Astrocyte of the hippocampus (primary cell): ENCODE results near the gene RNASE11.
"Not testable (repeated sequence)": the region's sequence is repeated elsewhere in the genome, so short reads cannot be mapped to it uniquely, and the experiment has no call there.

ENCODE experiments used
- DNase-seq: peaks from one replicate; pipeline ENCODE4 v3.0.0; 2011; ENCODE audit warnings: low read depth, low spot score

Gene RNASE11

GRCh38 chr14:20614038-20614840 is 26.4 kb upstream of the RNASE11 start:
- DNase-seq = no peak

DNA sequence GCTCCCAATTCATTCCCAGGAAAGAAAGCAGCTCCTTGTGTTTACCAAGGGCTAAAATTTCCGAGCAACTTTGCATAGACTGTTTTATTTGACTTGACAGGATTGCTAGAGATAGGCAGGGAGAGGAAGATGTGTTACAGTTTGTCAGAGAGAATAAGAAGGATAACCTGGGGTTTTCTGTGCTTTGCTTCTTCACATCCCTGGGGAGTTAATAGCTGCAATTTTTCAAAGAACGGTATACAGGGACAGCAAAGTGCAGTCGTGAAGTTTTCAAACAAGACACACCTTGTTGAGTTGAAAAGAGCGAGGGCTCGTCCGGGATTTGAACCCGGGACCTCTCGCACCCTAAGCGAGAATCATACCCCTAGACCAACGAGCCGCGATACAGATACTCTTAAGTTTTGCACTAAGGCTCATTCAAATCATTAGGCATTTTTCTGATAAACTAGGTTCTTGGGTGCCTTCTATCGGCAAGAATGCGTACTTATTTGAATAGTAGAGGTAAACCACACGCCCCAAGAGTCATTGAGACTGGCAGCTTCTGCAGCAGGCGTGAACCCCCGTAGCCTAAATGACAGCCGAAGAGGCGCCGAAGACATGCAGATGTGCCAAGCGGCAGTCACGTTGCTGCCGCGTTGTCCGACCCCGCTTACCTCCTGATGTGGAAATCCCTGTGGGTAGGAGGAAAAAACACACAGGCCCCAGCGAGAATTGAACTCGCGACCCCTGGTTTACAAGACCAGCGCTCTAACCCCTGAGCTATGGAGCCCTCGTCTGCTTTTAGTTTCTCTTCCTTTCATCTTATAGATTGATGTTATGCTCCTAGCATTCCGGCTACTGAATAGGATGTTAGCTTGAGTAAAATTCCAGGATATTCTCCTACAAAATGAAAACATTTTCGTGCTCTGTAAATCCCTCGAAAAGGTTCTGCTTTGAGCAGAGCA is 25.6 kb upstream of the RNASE11 start:
- peak; percentile 94 for DNase-seq

DNA sequence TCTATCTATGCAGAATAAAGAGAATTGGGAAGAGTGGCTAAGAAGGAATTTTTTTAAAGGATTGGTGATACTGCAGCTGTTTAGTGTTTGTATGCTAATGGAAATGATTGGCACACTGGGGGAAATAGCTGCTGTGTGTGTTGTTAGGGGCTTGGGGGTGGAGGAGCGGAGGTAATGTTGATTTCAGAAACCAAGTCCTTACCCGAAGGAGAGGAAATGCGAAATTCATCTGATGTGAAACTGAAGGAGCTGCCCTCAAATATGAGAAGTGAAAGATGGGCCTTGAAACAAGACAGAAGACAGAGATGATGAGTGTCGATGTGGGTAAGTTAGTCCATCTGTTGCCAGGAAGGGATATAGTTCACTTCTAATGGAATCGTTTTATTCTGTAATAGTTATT is 24.6 kb upstream of the RNASE11 start:
- DNase-seq = no peak

GRCh38 chr14:20611277-20611676 is 23.5 kb upstream of the RNASE11 start:
- DNase-seq = no peak

GRCh38 chr14:20610002-20610765 is 22.4 kb upstream of the RNASE11 start:
- peak; percentile 74 for DNase-seq

- DNase-seq = peak; percentile 92
Observed at GRCh38 chr14:20609215-20610001, 21.6 kb upstream of the RNASE11 start.

GRCh38 chr14:20608383-20609110 is 20.7 kb upstream of the RNASE11 start:
- no peak for DNase-seq

DNA sequence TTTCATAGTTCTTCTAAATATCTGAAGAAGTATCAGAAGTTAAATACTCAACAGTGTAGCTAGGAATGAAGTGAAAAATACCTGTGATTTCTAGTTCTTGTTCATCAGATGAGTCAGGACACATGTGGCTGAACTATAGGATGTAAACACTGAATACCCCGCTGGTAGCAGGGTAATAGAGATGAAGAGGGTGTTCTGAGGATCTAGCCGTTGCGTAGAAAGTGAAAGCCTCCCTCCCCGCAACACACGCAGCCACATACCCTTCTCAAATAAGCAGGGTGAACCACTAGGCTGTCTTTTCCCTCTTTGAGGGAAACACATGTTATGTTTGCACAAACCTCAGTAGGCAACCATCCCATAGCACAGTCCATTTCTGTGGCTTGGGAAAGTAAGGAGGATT is 19.8 kb upstream of the RNASE11 start:
- no peak for DNase-seq

DNA sequence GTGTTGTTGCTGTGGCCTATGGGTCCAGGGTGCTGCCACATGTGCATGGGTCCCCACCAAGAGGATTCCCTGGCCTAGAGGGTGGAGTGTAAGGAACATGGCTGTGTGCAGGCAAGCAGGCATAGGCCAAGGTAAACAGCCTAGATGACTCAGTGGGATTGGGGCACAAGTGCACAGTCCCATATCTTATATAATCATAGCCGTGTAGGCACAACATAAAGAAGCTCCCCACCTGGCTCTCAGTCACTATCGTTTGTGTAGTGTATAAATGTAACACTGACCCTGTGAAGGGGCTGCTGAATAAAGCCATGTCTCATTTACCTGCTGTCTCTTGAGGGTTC is 19.1 kb upstream of the RNASE11 start:
- DNase-seq = no peak

GRCh38 chr14:20606190-20606901 is 18.5 kb upstream of the RNASE11 start:
- DNase-seq = peak; percentile 19

- no peak for DNase-seq
Observed at GRCh38 chr14:20603813-20604690, 16.3 kb upstream of the RNASE11 start.

- DNase-seq = no peak
Observed at GRCh38 chr14:20602583-20602982, 14.8 kb upstream of the RNASE11 start.

DNA sequence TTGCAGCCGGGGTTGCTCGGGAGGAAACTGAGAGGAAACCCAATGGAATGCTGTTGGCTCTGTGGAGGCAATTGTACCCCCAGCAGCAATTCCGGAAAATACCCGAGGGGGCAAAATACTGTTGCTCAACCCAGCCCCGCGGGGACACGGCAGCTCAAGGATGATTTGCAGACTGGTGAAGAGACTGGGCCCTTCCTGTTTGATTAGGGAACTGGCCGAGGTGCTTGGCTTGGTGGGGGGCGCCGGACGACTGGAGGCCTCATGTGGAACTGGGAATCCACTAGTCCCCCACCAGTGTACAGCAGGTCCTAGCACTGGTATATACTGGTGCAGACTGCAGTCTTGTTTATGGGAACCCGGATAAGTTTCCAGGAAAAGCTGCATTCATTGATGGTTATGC is 13.7 kb upstream of the RNASE11 start:
- no peak for DNase-seq

- DNase-seq = no peak
Observed at GRCh38 chr14:20597108-20597507, 9.3 kb upstream of the RNASE11 start.

DNA sequence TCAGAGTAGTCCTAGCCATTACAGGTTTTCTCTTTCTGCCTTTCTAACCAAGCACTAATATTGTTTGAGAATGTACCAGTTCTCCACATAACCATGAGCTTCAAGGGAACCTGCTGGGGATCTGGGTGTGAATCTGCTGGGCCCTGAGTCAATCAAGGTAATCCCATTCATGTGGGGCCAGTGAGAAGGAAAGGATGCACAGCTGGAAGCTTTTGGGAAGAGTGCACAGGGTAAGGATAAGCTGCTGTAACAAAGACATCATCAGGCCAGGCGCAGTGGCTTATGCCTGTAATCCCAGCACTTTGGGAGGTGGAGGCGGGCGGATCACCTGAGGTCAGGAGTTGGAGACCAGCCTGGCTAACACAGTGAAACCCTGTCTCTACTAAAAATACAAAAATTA is 7.9 kb upstream of the RNASE11 start:
- not testable (repeated sequence) for DNase-seq

DNA sequence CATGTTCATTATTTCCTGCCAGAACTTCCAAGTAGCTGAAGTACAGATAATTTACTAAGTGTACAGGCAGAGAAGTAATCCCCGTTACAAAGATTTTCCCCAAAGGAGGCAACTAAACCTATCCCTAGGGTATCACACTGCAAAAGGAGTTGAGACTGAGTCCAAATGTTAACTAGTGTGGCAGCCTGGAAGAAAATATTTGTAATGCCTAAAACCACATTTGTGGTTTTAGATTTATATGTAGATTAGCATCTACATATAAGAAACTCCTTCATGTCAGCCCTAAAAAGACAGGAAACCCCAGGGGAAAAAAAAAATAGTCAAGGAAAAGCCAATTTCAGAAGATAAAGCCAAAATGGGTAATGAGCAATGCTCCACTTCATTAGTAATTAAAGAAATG is 4.8 kb upstream of the RNASE11 start:
- no peak for DNase-seq

DNA sequence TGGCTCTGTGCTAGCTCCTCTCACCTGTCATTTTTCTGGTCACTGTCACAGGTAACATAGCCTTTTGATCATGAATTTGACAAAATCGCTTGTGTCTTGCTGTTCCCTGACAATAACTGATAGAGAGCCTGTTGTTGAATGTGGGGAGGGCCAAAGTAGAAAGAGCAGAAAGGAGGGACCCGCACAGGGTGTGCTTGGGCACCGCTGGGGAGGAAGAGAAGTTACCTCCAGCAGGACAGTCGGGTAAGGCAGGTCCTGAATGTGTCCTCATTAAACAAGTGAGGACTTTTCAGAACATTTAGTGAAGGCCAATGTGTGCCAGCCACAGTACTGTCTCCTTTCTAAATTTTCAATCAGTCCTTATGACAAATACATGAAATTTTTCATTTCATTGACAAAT is 3.4 kb upstream of the RNASE11 start, which contains the start of gene RNASE12:
TSS of gene RNASE12 (minus strand) at position 142 of the 400 bp plus-strand sequence. CDS start 653 bp downstream, outside the sequence.
- DNase-seq = no peak

GRCh38 chr14:20583908-20584307 is 3.9 kb downstream of the RNASE11 start:
- DNase-seq = no peak

DNA sequence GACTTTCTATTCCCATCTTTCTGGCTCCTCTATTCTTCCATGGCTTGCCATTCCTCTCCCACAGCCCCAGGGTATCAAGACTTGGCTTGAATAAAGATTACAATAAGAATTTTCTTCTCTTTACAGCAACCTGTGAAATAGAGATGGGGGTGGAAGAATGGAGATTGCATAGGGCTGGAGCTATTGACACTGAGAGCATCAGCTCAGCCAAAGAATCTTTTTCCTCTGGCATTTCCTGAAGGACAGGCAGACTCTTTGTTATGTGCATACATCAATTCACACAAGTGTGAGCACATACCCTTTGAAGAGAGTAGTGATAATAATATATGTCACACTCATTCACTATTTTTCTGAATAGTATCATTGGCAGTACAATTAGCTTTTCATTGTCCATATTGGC is 4.7 kb downstream of the RNASE11 start:
- no peak for DNase-seq
